AG04450 (cell line): ENCODE data around the gene OBSL1. TPM values are rescaled to one million over a fixed set of nuclear protein-coding genes. Genes with fewer than 3 reads are reported as not detected.

ENCODE experiments used
- CTCF ChIA-PET: fragments of 300-600, 350-600 bp; formaldehyde crosslinking; extraction: SDS; loops from one replicate; lab custom pipeline; 2022; ENCODE audit warnings: antibody characterized with exemption, inconsistent platforms; lab: Charles Lee
- POLR2A ChIA-PET: fragments of 350-600 bp; formaldehyde crosslinking; extraction: SDS; loops from one replicate; lab custom pipeline; 2021; ENCODE audit warnings: antibody characterized with exemption, inconsistent platforms; lab: Yijun Ruan, JAX
- DNase-seq: peaks from one replicate; pipeline ENCODE4 v3.0.0-alpha.2; 2011; ENCODE audit warnings: low read depth, low spot score
- H3K27ac ChIP-seq: one replicate; pipeline ENCODE4 v1.5.1; 2012; ENCODE audit warnings: low read depth, low read length, control low read depth
- H3K27me3 ChIP-seq: one replicate; pipeline ENCODE4 v1.6.0; 2012; ENCODE audit warnings: low read length; ENCODE audit not compliant: control insufficient read depth, insufficient read depth
- H3K4me3 ChIP-seq: 2 replicates; pipeline ENCODE4 v1.5.1; 2011; ENCODE audit warnings: mild to moderate bottlenecking, low read depth, low read length, control low read depth
- H3K9me3 ChIP-seq: 2 replicates; pipeline ENCODE4 v1.5.1; 2012; ENCODE audit warnings: low read length; ENCODE audit not compliant: control insufficient read depth, insufficient read depth
- CTCF ChIP-seq: IDR thresholded peaks from 2 replicates; pipeline ENCODE4 v1.5.1; 2011; ENCODE audit warnings: low read depth, low read length, control low read depth, inconsistent platforms
- polyA plus RNA-seq: library from polyadenylated mRNA; depleted of rRNA; stranded (reverse); fragments of >200 nt; gene quantifications from 2 replicates; pipeline ENCODE4 v1.2.3, GENCODE V29; 2011; rRNA removed
- small RNA-seq: library from RNA; depleted of rRNA; stranded (forward); fragments of <200 nt; gene quantifications from one replicate; pipeline ENCODE3, GENCODE V24; 2012; ENCODE audit warnings: low read depth; ENCODE audit not compliant: insufficient read length

OBSL1 gene
- polyA plus RNA-seq, 1 experiment, result 35.5 TPM

GRCh38 chr2:219502618-219503017, 68.7 kb downstream of the OBSL1 start:
- POLR2A ChIA-PET, result no interaction called here
- H3K4me3 ChIP-seq, result no peak overlapping the region
- DNase-seq, result no peak
- CTCF ChIA-PET, result interaction anchor here (0.6 to 0.9 kb wide), 2 partner anchors 27 to 57 kb away, joined by 3 read pairs; no protein-coding TSS in a partner anchor
- H3K9me3 ChIP-seq, result no peaks in the 10 kb centered on the region; the same call in 1 of the 2 replicates
- H3K27ac ChIP-seq, result no peak overlapping the region
- no peaks in the 10 kb centered on the region for H3K27me3 ChIP-seq
- TF ChIP-seq CTCF, result no peak

- H3K27ac ChIP-seq, result no peak overlapping the region
- POLR2A ChIA-PET, result no interaction called here
- no peak for TF ChIP-seq CTCF
- no peak overlapping the region for H3K4me3 ChIP-seq
- CTCF ChIA-PET, result interaction anchor here (4.7 to 5.9 kb wide), 3 partner anchors 8 to 26 kb away, joined by 16 to 67 read pairs (median 39); no protein-coding TSS in a partner anchor
- H3K27me3 ChIP-seq, result no peaks in the 10 kb centered on the region
- DNase-seq, result no peak
- no peaks in the 10 kb centered on the region; the same call in 1 of the 2 replicates for H3K9me3 ChIP-seq
Measured at GRCh38 chr2:219501849-219502248, 69.5 kb downstream of the OBSL1 start.

Small RNA genes lying within 50 kb of the gene (small RNA-seq; reads per million reads assigned to genes)
- gene MIR3132, result not detected
- not detected for gene RN7SKP213

Other genes with a start within 250 kb of the OBSL1 start
- gene RESP18, start 238.8 kb downstream of the OBSL1 start, polyA plus RNA-seq, result not detected in 2 replicates
- 41.5 and 71.2 TPM in 2 replicates for gene DNPEP, start 183.6 kb downstream of the OBSL1 start, polyA plus RNA-seq
- 19.8 and 24.9 TPM in 2 replicates for gene DES, start 153.2 kb downstream of the OBSL1 start, polyA plus RNA-seq
- 28.0 and 32.8 TPM in 2 replicates for gene SPEG, start 136.7 kb downstream of the OBSL1 start, polyA plus RNA-seq
- gene GMPPA, start 72.6 kb downstream of the OBSL1 start, polyA plus RNA-seq, result 90.1 and 97.7 TPM in 2 replicates
- not detected in 2 replicates for gene ASIC4, start 57.1 kb downstream of the OBSL1 start, polyA plus RNA-seq
- gene CHPF, start 27.7 kb downstream of the OBSL1 start, polyA plus RNA-seq, result 24.4 and 37.2 TPM in 2 replicates
- 0.83 and 1.2 TPM in 2 replicates for gene TMEM198, start 27.5 kb downstream of the OBSL1 start, polyA plus RNA-seq
- gene INHA, start 771 bp upstream of the OBSL1 start, polyA plus RNA-seq, result 0.12 and 0.29 TPM in 2 replicates
- 7.7 and 11.8 TPM in 2 replicates for gene STK11IP, start 26.3 kb upstream of the OBSL1 start, polyA plus RNA-seq
- 3.3 and 5.2 TPM in 2 replicates for gene SLC4A3, start 56.1 kb upstream of the OBSL1 start, polyA plus RNA-seq